HG03066 (cell line): Measurements from ENCODE around the gene CTXN3.

ENCODE experiments used
- ATAC-seq: cut with Tn5 transposase; IDR thresholded peaks from one replicate; pipeline ENCODE4 v1.9.1; 2021; ENCODE audit warnings: low read depth; ENCODE audit not compliant: unreplicated experiment

Gene CTXN3

DNA sequence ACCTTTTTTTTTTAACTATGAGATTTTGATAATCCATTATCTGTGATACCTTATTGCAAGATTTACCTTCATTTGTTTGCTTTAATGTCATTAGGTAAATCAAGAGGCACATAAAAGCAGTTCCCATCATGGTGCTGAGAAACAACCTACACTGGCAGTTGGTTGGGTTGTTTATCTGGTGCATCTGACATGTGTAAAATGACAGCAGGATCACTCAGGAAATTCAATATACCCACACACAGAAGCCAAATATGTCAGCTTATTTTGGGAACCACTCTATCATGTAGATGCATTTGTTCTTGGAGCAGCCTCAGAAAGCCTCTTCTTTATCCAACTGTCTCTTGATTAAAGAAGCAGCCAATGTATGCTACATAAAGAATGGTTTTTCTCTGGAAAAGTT is 46.5 kb downstream of the CTXN3 start:
- ATAC-seq = no peak

DNA sequence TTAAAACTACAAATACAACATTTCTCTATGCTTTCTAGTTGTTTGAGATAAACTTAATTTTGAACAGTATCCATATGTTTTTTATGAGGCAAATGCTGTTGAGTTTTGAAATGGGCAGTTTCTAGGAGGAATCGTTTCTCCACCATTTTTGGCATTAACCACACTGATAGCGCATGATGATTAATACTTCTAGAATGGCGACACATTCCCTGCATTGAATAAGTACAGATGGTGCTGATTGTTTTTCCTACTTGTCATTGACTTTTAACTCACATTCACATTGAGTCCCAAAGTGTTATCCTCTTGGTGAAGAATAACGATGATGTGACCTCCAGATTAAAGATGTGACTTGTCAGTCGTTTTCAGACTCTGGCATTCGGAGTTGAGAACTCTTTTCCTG is 47.8 kb downstream of the CTXN3 start:
- ATAC-seq = no peak

- no peak for ATAC-seq
These were observed 49.2 kb downstream of the CTXN3 start for GRCh38 chr5:127697894-127698600.

DNA sequence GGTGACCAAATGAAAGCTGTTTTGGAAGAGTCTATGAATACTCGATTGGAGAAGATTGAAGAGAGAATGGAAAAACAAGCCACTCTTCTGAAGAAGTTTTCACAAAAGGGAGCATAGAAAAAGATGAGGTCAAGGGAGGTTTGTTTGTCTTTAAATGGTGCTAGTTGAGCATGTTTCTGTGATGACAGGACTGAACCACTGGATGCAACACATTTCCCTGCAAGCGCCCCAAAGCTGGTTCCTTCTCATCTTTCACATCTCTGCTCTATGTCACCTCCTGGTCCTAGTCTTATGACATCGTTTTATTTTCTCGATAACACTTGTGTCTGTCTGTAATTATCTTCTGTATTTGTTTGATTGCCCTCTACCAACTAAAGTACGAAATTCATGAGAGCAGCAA is 50.5 kb downstream of the CTXN3 start:
- ATAC-seq = no peak

DNA sequence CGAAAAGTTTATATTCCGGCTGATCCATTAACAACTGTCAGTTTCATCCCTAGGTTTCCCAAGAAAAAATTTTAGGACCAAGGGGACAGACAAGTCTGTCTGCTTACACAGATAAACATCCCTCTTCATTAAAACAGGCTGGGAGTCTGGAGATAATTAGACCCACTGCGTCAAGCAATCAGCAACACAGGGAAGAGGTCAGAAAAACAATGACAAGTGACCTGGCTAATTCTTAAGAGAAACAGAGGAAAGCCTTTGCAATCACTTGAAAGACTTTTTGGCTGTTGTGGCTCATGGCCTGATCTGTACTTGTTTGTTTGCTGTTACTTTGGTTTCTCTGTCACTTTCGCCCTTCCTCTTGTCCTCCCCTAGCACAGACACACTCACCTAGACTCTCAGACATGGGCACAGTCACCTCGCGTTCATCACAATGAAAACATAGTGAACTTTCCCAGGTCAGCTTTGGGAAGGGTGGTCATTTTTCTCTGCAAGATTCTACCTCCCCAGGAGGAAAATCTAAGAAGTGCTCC is 51.4 kb downstream of the CTXN3 start:
- no peak for ATAC-seq

GRCh38 chr5:127702434-127702833 is 53.6 kb downstream of the CTXN3 start:
- ATAC-seq = no peak

- no peak for ATAC-seq
These were observed 54.2 kb downstream of the CTXN3 start, which contains the start of gene CCDC192 for GRCh38 chr5:127702926-127703561. TSS of gene CCDC192 (plus strand) at chr5:127703391. CDS start at chr5:127703446, 55 bp downstream.

- ATAC-seq = no peak
These were observed 56.4 kb downstream of the CTXN3 start for GRCh38 chr5:127705120-127705892.

DNA sequence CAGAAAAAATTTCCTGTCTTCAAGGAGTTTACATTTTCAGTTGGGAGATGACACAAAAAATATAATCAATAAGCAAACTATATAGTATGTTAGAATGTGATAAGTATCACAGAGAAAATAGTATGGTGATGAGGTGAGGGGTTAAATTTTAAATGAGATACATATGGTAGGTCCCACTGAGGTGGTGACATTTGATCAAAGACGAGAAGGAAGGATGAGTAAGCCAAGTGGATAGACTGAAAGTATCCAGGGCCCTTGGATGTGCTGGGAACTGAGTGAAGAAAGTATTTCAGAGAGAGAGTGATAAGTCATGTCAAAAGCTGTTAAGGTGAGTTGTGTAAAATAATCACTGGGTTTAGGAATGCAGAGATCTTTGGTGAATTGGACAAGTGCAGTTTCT is 57.8 kb downstream of the CTXN3 start:
- ATAC-seq = no peak

- no peak for ATAC-seq
These were observed 58.3 kb downstream of the CTXN3 start for GRCh38 chr5:127707209-127707608.
